HG03066 (cell line): Measurements from ENCODE around the gene JAZF1.

ENCODE experiments used
- ATAC-seq: cut with Tn5 transposase; IDR thresholded peaks from one replicate; pipeline ENCODE4 v1.9.1; 2021; ENCODE audit warnings: low read depth; ENCODE audit not compliant: unreplicated experiment

The JAZF1 gene

DNA sequence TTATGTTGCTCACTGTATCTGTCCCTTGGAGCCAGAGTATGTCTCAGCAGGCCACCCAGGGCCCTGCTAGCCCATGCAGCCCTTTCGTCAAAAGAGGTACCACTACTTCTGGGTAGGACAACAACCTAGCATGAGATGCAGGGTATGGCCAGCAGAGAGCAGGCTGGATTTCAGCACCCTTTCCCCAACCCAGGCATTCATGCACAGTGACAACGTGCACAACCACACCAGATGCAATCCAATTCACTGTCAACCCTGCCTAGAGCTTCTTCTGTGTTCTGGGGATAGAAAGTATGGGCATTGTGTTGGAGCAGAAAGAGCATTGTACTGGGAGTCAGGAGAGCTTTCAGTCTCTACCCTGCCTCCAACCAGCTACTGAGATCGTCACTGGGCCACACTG lies 37.9 kb downstream of the JAZF1 start:
- ATAC-seq: no peak

DNA sequence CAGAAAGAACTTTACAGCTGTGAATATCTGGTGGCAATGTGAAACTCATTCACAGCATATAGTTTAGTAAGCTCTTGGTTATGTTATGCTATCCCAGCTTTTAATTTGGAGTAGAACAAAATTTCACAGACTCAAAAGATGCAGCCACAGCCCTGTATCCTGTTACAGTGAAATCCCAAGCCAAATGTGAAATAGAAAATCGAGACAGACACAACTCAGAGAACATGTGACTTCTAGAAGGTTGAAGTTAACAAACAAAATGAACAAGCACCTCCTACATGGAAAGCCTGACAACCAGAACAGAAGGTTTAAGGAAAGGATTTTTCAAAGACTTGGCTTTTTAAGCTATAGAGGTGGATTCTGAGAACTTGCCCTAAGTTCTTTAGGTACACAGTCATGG lies 39.6 kb downstream of the JAZF1 start:
- no peak for ATAC-seq

DNA sequence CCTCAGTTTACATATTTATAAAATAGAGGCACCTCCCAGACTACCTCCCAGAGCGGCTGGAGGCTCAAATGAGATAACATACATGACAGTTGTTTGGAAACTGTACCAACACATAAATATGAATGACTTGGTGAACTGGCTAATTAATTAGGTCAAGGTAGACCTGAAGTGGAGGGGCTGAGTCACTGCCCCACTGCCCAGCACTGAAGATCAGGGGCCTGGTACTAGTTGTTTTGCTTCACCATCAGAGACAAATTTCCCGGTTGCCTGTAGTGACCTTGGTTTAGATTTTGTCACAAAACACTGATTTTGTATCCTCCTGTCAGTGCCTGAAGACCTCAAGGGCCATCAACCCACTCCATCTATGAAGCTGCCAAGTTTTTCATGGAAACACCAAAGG lies 41.8 kb downstream of the JAZF1 start:
- no peak for ATAC-seq

DNA sequence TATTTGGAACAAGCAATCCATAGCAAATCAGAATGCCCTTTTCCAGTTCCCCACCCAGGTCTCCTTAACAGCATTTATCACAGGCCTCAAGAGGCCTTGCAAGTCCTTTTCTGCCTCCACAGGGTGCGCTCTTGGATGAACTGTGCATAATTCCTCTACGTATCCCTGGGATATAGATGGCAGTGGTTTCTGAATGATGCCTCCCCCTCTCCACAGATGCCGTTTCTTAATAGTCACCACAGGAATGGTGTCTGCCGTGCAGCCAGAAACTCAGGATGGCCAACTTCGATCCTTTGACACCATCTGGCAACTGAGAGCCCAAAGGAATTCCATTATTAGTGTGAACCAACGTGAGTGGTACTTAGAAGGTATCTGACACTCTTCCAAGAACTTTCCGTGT lies 43.1 kb downstream of the JAZF1 start:
- ATAC-seq: no peak

DNA sequence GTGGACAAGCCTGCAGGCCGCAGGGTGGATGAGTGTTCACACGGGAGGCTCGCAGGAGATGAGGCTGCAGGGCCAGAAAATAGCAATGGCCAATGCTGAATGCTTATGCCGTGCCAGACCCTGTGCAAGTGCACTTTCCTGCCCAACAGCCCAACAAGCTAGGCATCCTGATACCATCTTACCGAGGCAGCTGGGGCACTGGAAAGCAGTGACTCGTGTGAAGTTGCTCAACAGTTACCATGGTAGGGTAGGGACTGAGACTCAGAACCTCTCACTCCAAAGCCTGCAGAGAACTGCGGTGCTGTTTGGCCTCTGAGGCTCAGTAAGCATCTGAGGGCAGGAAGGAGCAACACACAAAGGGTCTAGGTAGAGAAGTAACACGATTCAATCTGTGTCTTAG lies 43.7 kb downstream of the JAZF1 start:
- ATAC-seq: no peak

DNA sequence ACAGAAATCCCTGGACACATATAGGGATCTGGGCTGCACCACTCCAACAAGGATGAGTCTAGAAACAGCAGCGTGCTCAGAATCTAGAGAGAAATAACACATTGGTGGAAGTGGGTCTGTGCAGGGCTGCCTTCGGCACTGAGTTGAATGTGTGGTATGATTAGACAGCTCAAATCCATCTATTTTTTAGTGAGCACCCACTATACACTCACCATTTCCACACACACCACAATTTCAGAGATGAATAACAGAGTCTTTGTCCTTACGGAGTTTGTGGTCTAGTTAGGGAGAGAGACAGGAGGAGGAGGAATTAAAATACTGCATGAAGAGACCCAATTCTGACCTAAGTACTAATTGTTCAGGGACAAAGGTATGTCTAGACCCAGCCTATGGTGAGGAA lies 44.2 kb downstream of the JAZF1 start:
- ATAC-seq: no peak

DNA sequence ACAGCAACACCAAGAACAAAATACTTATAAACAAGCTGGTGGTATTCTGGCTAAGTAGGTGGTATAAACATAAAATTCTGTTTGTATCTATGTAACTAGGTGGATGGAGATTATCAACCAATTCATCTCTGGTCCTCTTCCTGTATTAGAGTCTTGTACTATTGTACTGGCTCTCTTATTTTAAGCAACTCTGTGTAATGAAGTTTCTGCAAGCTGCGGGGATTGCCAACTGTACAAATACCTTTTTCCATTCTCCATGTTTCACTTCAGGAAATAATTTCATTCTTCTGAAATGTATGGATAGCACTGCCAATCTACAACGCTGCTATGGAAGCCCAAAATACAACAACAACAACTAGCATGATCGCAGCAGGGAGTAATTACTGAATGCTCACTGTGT lies 44.8 kb downstream of the JAZF1 start:
- no peak for ATAC-seq

DNA sequence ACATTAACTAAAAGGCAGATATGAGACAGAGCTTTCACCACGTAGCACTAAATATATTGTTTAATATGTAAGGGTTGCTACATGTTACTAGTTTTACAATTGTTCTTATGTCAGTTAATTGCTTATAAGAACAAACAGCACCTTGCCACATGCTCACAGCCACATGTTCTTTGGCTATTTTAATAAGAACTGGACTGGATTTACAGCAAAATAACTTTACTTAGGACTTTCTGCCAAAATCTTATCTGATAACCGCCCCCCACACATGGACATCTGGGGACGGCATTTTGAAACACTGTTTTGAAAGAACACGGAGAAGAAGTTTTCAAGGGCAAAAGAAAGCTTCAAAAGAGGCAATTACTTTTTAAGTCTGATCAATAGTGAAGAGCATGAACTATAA lies 45.3 kb downstream of the JAZF1 start:
- no peak for ATAC-seq

DNA sequence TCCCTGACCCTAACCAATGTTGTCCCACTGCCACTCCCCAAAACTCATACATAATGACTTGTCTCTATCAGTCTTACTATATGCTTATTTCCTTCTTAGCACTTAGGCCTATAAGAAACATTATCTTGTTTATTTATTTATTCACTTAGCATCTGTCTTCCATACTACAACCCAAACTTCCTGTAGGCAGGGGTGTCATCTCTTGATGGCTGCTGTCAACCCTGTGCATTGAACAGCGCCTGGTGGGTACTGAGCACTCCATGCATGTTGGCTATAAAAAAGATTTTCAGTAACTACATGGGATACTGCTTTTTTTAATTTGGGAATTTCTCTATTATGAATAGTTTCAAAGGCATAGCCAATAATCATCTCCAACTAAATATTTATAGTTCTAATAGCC lies 46.7 kb downstream of the JAZF1 start:
- ATAC-seq: no peak

DNA sequence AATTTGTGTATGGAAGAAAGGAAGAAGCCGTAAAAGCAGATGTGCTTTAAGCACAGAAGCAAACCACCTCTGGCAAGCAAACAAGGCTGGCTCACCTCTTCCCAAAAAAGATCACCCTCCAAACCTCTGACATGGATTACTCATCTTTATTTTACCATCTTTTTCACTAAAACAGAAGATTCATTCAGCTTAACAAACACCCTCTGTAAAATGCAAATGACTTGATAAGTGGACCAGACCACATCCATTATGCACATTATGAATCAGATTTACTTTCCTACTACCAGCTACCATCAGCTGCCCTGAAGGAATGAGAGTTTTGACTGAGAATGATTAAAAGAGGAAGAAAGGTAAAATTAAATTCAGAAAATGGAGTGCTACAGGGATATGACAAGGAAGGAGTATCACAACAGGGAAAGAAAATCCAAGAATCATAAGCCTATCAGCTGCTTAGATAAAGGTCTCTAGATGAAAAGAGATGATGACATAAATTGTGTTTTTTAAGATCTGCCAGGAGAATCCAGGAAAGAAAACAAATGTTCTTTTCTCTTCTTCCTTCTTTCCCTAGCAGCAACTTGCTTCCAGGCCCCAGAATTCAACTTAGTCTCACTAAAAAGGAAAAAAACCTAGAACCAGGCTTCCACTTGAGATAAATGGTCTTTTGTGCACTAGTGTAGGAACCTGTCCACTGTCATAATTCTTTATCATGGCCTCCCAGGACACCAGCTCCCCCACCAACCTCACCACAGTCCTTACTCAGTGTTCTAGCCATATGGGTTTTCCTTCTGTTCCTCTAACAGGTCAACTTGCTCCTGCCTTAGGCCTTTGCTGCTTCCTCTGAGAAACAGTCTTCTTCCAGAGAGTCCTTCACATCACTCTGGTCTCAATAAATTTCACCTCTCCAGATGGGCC lies 47.4 kb downstream of the JAZF1 start:
- no peak for ATAC-seq

DNA sequence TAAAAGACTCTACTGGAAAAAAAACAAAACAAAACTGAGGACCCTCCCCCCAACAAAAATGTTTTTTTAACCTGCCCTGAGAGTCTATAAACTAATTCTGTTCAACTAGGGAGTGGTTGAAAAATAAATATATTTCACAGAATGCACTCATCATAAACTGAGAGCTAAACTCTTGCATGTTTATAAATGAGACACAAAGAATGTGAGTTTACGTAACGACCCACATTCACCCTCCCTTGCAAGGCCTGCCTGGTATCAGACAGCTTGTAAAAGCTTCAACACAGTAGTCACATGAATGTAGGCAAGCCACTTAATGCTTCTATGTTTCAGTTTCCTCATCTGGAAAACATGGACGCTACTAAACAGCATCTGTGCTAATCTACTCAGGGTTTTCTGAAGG lies 50.3 kb downstream of the JAZF1 start:
- no peak for ATAC-seq

DNA sequence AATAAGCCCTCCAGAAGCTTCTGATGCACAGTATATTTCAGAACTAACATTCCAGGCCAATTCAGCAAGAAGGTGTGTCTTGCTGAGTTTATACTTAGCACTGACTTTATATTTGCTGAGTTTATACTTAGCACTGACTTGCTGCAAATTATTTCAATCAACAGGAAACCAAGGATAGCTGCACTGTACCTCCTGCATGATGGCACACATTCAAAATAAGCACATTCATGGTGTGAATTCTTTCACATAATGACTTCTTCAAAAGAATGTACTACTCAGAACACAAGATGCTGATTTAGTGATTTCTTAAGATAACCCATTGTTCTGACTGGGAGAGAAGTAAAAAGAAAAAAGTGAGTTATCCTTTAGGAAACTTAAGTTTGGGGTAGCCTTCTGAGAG lies 52.0 kb downstream of the JAZF1 start:
- no peak for ATAC-seq

DNA sequence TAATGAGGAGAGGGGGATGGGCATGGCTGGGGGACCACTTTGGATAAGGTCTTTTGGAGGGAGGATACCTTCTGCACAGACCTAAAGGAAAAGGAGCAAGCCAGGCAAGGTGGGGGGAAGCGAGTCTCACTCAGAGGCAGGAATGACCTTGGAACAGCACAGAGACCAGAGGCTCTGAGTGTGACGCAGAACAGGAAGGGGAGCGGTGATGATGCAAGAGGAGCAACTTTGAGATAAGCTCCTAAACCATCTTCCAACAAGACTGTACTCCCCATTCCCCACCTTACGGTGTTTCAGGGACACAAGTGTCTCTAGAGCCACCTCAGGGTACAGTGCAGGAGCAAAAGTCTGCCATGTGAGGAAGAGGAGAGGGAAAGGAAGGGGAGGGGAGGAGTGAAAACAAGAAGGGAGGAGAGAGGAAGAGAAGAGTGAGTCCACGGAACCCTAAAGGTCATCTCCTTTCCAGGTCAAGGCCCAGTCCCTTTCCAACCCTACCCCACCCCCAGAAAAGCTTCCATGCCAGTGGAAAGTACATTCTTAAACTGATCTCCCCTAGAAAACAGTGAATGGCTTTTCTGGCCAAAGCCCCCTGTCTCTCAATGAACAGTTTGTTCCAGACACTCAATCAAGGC lies 54.1 kb downstream of the JAZF1 start:
- ATAC-seq: no peak

DNA sequence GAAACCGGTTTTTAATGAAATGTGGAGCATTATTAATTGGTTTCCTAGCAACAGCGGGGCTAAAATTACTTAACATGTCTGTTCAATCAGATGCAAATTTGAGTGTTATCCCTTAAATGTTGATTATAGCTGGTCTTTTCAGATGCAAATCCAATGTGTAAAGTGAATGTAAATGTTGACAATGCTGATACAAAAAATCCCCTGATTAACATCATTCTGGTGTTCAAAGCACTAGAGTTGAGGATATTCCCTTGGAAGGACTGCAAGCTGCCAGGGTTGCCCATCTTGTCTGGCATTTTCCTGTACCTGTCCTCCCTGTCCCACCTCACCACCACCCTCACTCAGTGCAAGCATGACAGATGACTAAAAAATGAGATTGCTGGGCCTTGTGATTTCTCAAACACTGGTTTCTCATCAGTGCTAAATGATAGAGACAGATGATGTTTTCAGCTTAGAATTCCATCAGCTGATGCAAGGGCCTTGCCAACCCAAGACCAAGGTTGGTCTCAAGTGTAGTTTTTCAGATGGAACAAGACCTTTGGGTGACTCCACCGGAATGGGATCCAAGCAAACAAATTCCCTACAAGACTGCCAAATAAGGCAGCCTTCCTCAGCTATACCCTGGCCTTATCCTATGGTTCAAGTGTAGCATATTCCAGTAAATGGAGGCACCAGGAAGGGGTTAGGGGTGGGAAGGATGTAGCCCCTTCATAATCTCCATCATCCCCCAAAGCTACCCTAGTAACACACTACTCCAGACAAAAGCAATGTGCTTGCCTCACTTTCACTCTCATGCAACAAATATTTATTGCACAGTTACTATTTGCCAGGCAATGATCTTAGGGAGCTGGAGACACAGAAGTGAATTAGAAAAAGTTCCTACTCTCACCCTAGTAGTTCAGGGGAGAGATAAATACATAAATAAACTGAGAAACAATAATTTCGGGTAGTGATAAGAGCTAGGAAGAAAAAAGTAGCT lies 54.9 kb downstream of the JAZF1 start:
- ATAC-seq: no peak

DNA sequence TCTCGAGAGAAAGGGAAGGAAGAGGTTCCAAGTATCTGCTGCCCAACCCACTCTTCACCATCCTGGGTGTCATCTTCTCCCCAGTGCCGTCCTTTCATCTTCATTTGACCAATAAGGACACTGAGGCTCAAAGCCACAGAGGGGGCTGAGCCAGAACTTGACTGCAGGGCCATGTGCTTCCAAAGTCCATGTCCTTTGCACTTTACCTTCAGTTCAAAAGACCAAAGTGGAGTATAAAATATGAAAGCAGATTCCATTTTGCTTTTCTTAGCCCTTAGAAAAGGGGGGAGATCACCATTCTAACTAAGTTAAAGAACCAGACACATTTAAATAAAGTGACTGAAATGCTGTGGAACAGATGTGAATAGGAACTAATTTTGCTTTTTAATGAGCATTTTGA lies 56.2 kb downstream of the JAZF1 start:
- ATAC-seq: no peak

DNA sequence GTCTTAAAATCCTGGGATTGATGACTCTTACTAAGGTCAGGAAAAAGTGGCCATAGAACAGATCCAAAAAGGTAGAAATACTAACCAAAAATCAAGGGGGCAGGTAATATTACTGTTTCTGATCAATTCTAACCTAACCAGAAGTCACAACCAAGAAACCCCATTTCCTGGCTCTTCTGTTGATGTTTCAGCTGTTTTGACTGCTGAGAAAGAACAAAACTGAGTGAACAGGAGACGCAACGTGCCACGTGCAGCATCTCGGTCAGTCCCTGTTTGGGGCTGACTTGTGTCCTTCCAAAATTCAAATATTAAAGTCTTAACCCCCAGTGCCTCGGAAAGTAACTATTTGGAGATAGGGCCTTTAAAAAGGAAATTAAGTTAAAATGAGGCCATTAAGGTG lies 56.8 kb downstream of the JAZF1 start:
- ATAC-seq: no peak

DNA sequence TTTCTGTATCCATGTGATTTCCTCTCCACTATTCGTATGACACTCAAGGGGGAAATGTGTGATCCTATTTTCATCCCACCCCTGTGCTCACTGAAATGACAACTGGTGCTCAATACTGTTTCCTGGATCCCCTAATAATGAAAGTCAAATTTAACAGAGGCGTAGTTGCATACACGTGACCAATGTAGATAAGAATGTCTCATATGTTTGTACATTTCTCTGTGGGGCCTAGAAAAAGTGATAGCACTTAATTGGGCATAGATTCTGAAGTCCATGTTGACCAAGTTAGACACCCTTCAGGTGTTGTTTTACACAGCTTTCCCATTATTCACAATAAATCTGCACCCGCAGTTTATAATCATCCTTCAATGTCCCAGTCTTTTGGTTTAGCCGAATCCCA lies 59.1 kb downstream of the JAZF1 start:
- no peak for ATAC-seq

DNA sequence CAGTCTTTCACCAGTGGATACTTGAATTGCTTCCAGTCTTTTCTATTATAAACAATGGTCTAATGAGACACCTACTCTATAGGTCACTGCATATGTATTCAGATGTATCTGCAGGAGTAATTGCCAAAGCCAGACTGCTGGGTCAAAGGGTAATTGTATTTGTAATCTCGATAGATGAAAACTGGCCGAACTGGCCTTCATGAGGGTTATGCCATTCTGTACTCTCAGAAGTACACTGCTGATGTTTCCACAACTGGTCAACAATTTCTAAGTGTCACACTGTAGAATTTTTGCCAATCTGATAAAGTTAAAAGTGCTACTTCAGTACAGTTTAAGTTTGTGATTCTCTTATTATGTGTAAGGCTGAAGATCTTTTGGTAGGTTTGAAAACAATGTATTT lies 64.6 kb downstream of the JAZF1 start:
- no peak for ATAC-seq

DNA sequence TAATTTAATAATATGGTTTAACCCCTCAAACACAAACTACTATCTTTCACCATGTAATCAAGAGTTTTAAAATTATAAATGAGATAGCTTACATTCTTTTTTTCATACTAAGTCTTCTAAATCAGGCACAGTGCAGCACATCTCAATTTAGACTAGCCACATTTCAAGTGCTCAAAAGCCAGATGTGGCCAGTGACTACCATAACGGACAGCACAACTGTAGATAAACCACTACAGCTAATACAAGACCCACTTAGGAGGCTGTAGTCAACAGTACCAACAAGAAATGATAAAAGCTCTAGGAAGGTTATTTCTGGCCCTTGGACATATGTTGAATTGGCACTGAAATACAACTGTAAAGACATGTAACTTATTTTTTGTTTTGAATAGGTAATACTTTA lies 65.3 kb downstream of the JAZF1 start:
- no peak for ATAC-seq

DNA sequence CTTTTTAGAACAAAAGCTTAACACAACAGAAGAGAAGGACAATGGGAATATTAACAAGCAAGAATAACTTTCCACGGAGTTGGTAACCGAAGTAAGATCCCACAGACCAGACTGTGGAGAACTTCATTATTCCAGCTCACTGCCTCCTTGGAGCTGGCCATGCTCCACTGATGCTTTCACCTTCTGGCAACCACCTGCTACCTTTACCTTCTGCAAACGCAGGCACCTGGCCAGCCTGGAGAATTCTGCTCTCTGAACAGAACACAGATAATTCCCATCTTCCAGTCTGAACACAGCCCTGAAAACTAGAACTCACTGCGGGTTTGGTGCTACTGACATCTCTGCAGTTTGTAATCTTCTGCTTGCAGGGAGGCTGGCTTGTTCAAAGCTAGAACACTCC lies 66.5 kb downstream of the JAZF1 start:
- ATAC-seq: no peak

DNA sequence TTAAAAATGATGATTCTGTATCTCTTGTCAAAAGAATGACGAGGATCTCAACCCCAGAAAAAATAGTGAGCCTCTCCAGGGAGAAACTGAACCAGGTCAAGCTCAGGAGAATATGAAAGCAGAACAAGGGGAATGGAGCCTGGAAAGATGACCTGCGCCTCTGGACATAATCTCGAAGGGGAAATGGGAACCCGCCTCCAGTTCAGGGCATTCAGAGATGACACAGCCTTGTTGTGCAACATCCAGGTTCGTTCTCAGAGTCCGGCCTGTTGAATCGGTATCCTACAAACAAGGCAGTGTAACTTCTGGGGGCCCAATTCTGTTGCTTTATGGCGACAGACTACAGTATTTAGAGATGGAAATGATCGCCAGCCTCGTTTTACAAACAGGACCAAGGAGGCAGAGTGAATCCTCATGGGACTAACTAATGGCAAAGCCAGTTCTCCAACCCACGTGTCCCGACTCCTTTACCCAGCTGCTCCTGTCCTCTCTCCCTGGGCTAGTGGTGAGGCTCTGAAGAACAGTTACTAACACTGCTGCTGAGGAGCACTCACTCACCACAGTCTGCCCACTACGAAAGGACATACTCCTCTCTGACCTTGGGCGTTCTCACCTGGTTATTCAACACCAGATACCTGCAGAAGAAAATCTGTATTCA lies 67.6 kb downstream of the JAZF1 start:
- ATAC-seq: no peak
